ENCODE measurements around the gene BEST3. TPM values are rescaled to one million over a fixed set of nuclear protein-coding genes. Genes with fewer than 3 reads are reported as not detected.
"Not testable (repeated sequence)": the region's sequence is repeated elsewhere in the genome, so short reads cannot be mapped to it uniquely, and the experiment has no call there.

BEST3 gene
- polyA plus RNA-seq, 1 experiment = 0.14 TPM

GRCh38 chr12:69616025-69616424 is 83.1 kb downstream of the BEST3 start:
- ChIA-PET POLR2A (no interaction called here), CTCF (interaction anchor here (7.0 kb wide), 1 partner anchor 23 kb away, joined by 48 read pairs; no protein-coding TSS in a partner anchor)

GRCh38 chr12:69613351-69613750 is 85.8 kb downstream of the BEST3 start:
- Histone ChIP-seq H3K27me3 (ENCODE audit: control insufficient read depth, insufficient read depth, low read length) (peaks cover 9% of the 10 kb centered on the region), H3K4me3 (ENCODE audit: low read depth, low read length) (no peak overlapping the region), H3K27ac (ENCODE audit: low read depth, low read length) (no peak overlapping the region), H3K9me3 (ENCODE audit: control insufficient read depth, insufficient read depth, low read length) (no peaks in the 10 kb centered on the region; the same call in 1 of the 2 replicates)
- ChIA-PET CTCF (no interaction called here), POLR2A (no interaction called here)
- no peak for TF ChIP-seq CTCF (IDR thresholded peaks at IDR 0.05; ENCODE audit: low read depth, low read length)
- no peak for DNase-seq (ENCODE audit: low read depth, low spot score)

More at GRCh38 chr12:69616025-69616424, 83.1 kb downstream of the BEST3 start:
- H3K9me3 ChIP-seq (ENCODE audit: control insufficient read depth, insufficient read depth, low read length) = no peaks in the 10 kb centered on the region; the same call in 1 of the 2 replicates
- DNase-seq (ENCODE audit: low read depth, low spot score) = no peak
- no peak overlapping the region for H3K27ac ChIP-seq (ENCODE audit: low read depth, low read length)
- peaks cover 5% of the 10 kb centered on the region for H3K27me3 ChIP-seq (ENCODE audit: control insufficient read depth, insufficient read depth, low read length)
- H3K4me3 ChIP-seq (ENCODE audit: low read depth, low read length) = no peak overlapping the region
- no peak for TF ChIP-seq CTCF (IDR thresholded peaks at IDR 0.05; ENCODE audit: low read depth, low read length)

GRCh38 chr12:69610729-69611128 is 88.4 kb downstream of the BEST3 start, which contains the start of gene LRRC10:
Gene LRRC10, minus strand, starts transcription at chr12:69610907. Its CDS starts 69 bp downstream, at chr12:69610838.
- H3K4me3 ChIP-seq (ENCODE audit: low read depth, low read length) = no peak within 1 kb of the TSS
- no peak within 1 kb of the TSS for H3K27ac ChIP-seq (ENCODE audit: low read depth, low read length)
- POLR2A ChIA-PET = no interaction called here
- no peaks in the 10 kb centered on the region; the same call in 1 of the 2 replicates for H3K9me3 ChIP-seq (ENCODE audit: control insufficient read depth, insufficient read depth, low read length)
- TF ChIP-seq CTCF (IDR thresholded peaks at IDR 0.05; ENCODE audit: low read depth, low read length) = no peak
- peaks cover 6% of the 10 kb centered on the region for H3K27me3 ChIP-seq (ENCODE audit: control insufficient read depth, insufficient read depth, low read length)
- DNase-seq (ENCODE audit: low read depth, low spot score) = no peak
- CTCF ChIA-PET = interaction anchor here (0.5 kb wide), 1 partner anchor 29 kb away, joined by 3 read pairs; no protein-coding TSS in a partner anchor

GRCh38 chr12:69610126-69610525 is 89.0 kb downstream of the BEST3 start:
- TF ChIP-seq CTCF (IDR thresholded peaks at IDR 0.05; ENCODE audit: low read depth, low read length) = no peak

GRCh38 chr12:69608114-69608513 is 91.0 kb downstream of the BEST3 start:
- H3K9me3 ChIP-seq (ENCODE audit: control insufficient read depth, insufficient read depth, low read length) = no peaks in the 10 kb centered on the region; the same call in 1 of the 2 replicates
- H3K27me3 ChIP-seq (ENCODE audit: control insufficient read depth, insufficient read depth, low read length) = peaks cover 6% of the 10 kb centered on the region
- no peak for DNase-seq (ENCODE audit: low read depth, low spot score)
- H3K4me3 ChIP-seq (ENCODE audit: low read depth, low read length) = no peak overlapping the region
- CTCF ChIA-PET = interaction anchor here (0.7 to 1.1 kb wide), 2 partner anchors 16 to 32 kb away, joined by 4 to 5 read pairs; no protein-coding TSS in a partner anchor
- H3K27ac ChIP-seq (ENCODE audit: low read depth, low read length) = no peak overlapping the region
- POLR2A ChIA-PET = no interaction called here
- no peak for TF ChIP-seq CTCF (IDR thresholded peaks at IDR 0.05; ENCODE audit: low read depth, low read length)

More at GRCh38 chr12:69610126-69610525, 89.0 kb downstream of the BEST3 start:
- Histone ChIP-seq H3K4me3 (ENCODE audit: low read depth, low read length) (no peak overlapping the region), H3K27me3 (ENCODE audit: control insufficient read depth, insufficient read depth, low read length) (peaks cover 6% of the 10 kb centered on the region), H3K9me3 (ENCODE audit: control insufficient read depth, insufficient read depth, low read length) (no peaks in the 10 kb centered on the region; the same call in 1 of the 2 replicates), H3K27ac (ENCODE audit: low read depth, low read length) (no peak overlapping the region)
- CTCF ChIA-PET = interaction anchor here (1.3 kb wide), 1 partner anchor 29 kb away, joined by 3 read pairs; no protein-coding TSS in a partner anchor
- POLR2A ChIA-PET = no interaction called here
- DNase-seq (ENCODE audit: low read depth, low spot score) = no peak

GRCh38 chr12:69604275-69604674 is 94.8 kb downstream of the BEST3 start:
- DNase-seq (ENCODE audit: low read depth, low spot score); POLR2A ChIA-PET: not testable (repeated sequence)
- CTCF ChIA-PET = interaction anchor here (0.8 kb wide), 1 partner anchor 36 kb away, joined by 9 read pairs; no protein-coding TSS in a partner anchor

More at GRCh38 chr12:69604275-69604674, 94.8 kb downstream of the BEST3 start:
- not testable (repeated sequence) for H3K4me3 ChIP-seq (ENCODE audit: low read depth, low read length); H3K9me3 ChIP-seq (ENCODE audit: control insufficient read depth, insufficient read depth, low read length); H3K27me3 ChIP-seq (ENCODE audit: control insufficient read depth, insufficient read depth, low read length); H3K27ac ChIP-seq (ENCODE audit: low read depth, low read length)

All from AG04450 (cell line).